ENCODE data around the gene ODAPH.

Gene ODAPH

GRCh38 chr4:75544870-75545269, 11.0 kb upstream of the ODAPH start:
- no peak for DNase-seq (ENCODE audit: low read depth in 2 of 2)

DNA sequence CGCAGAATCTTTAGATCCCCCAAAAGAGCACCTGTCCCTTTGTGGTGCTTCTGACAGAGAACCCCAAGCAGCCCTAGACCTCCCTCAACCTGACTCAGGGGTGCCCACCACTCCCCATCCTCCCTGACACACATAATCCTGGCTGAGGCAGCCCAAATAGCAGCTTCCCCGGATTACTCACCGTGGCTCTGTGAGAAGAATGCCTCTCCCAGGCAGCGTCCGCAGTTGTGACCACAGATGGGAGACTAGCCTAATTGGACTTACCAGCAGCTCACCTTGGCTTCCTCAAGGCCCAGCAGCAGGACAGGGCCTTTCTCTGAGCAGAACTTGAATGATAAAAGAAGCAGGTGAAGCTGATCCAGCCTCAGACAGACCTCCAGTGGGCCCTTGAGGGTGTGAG, 10.3 kb upstream of the ODAPH start:
- no peak for DNase-seq (ENCODE audit: low read depth in 2 of 2)

DNA sequence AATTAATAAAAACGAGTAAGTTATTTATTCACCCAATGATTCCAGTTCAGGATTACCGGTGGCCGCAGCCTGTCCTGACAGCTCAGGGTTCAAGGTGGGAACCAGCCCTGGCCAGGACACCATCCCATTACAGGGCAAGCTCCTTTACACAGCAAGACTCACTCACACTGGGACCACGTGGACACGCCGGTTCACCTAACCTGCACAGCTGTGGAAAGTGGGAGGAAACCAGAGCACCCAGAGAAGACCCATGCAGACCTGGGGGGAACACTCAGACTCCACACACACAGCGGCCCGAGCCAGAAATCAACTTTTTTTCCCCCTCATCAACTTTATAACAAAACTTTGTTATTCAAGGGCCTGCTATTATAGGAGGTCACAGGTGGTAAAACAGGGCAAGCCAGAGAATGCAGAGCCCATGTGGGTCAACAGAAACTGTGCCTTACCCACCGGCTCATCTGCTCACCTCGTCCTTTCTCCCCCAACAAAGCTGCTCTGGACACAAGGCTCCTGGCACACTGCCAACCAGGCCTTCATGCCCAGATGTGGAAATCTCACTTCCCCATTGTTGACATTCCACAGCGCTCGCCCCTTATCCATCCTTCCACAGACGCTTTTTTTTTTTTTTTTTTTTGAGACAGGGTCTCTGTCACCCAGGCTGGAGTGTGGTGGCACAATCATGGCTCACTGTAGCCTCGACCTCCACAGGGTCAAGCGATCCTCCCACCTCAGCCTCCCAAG, 8.0 kb upstream of the ODAPH start:
- no peak for DNase-seq (ENCODE audit: low read depth in 2 of 2)

- DNase-seq (ENCODE audit: low read depth in 2 of 2) = no peak
These were observed 6.8 kb upstream of the ODAPH start for GRCh38 chr4:75549019-75549418.

DNA sequence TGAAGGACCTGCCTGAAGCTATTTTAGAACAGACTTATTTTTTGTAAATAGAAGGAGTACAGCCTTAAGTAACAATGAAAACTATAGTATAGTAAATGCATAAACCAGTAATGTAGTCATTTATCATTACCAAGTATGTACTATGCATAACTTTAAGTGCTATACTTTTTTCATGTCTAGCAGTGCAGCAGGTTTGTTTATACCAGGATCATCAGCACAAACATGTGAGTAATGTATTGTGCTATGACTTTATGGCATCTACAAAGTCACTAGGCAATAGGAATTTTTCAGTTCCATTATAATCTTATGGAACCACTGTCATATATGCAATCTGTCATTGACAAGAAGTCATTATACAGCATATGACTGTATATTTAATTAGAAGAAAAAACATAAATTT, 3.4 kb upstream of the ODAPH start:
- DNase-seq (ENCODE audit: low read depth in 2 of 2) = no peak

GRCh38 chr4:75557696-75558095, 1.8 kb downstream of the ODAPH start:
- no peak for DNase-seq (ENCODE audit: low read depth in 2 of 2)

GRCh38 chr4:75561789-75562188, 5.9 kb downstream of the ODAPH start:
- DNase-seq (ENCODE audit: low read depth in 2 of 2) = no peak

DNA sequence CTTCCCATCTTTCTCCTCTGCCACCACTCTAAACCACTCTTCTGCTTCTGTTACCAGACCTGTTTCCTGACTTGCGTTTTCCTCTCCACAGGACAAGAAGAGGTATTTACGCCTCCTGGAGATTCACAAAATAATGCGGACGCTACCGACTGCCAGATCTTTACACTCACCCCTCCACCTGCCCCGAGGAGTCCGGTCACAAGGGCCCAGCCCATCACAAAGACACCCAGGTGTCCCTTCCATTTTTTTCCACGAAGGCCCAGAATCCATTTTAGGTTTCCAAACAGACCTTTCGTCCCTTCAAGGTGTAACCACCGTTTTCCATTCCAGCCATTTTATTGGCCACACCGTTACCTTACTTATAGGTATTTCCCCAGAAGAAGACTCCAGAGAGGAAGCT, 8.2 kb downstream of the ODAPH start:
- no peak for DNase-seq (ENCODE audit: low read depth in 2 of 2)

- DNase-seq (ENCODE audit: low read depth in 2 of 2) = no peak
These were observed 9.6 kb downstream of the ODAPH start for GRCh38 chr4:75565481-75565880.

DNA sequence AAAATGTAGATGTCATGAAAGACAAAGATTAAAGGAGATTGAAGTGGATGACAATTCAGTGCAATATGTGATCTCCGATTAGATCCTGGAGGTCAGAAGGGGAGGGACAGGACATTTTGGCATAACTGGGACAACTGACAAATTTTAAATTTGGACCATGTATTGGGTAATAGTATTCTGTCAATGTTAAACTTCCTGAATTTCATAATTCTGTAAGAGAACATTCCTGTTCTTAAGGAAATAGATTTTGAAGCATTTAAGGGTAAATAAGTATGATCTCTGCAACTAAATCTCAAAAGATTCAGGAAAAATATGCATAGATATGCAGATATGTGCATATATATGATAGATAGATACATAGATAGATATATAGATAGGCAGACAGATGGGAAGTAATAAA, 11.0 kb downstream of the ODAPH start:
- no peak for DNase-seq (ENCODE audit: low read depth in 2 of 2)

- no peak for DNase-seq (ENCODE audit: low read depth in 2 of 2)
These were observed 11.9 kb downstream of the ODAPH start for GRCh38 chr4:75567725-75568124.

DNA sequence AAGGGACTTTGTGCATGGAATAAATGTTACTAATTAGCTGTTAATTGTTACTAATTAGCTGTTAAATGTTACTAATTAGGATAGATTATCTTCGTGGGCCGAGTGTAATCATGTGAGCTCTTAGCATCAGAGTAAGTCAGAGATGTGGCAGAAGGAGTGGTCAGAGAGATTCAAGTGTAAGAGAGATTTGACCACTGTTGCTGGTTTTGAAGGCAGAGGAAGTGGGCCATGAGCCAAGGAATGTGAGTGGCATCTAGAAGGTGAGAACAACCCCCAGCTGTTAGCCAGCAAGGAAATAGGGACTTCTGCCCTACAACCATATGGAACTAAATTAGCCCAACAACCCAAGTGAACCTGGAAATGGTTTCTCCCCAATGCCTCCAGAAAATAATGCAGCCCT, 28.2 kb downstream of the ODAPH start:
- DNase-seq (ENCODE audit: low read depth in 2 of 2) = no peak

DNA sequence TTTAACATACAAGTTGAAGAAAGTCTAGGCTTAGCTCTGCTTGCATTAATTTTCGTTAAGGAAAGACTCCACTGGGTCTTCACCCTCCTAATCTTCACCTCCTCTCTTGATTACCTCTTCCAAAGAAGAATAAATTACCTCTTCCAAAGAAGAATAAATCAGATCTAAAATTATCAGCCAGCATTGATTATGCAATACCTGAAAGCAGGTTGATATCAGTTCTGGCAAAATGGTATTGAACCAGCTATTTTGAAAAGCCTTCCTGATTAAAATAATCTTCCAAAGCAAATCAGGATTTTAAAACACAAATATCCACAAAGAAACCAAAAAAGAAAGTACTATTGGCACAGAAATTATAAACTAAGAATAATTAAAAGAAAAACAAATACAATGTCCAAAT, 37.5 kb downstream of the ODAPH start:
- DNase-seq (ENCODE audit: low read depth in 2 of 2) = no peak

DNA sequence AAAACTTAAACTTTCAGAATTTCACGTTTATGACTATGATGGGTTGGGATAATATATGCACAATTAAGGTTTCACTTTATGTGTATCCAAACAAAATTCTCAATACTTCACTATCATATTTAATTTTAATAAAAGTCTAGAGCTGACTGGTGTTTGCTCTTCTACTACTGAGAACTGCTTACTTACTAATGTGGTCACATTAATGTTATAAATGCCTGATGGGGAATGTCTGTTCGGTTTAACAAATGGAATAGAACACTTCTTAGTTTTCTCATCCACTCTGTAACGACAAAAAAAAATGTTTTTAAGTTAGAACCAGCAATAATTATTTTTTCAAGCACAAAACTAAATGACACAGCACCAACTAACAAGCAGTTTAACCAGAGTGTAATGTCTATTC, 40.2 kb downstream of the ODAPH start:
- no peak for DNase-seq (ENCODE audit: low read depth in 2 of 2)

- DNase-seq (ENCODE audit: low read depth in 2 of 2) = no peak
These were observed 42.5 kb downstream of the ODAPH start for GRCh38 chr4:75598390-75598789.

DNA sequence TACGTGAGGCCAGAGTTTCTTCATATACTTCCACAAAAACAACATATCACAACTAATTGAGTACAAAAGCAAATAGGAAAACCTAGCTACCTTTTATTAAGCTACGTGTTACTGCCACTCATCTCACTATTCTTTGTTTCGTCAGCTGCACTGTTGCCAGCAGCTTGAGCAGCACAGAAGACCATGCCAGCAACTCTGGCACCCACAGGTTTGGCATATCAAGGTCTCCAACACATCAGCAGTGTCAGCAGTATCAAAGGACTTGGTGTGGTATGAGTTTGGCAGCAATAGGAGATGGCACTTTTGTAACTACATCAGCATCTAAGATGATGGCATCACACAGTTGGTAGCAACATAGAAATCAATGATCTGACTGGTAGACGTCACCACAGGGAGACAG, 43.8 kb downstream of the ODAPH start:
- DNase-seq (ENCODE audit: low read depth in 2 of 2) = no peak

DNA sequence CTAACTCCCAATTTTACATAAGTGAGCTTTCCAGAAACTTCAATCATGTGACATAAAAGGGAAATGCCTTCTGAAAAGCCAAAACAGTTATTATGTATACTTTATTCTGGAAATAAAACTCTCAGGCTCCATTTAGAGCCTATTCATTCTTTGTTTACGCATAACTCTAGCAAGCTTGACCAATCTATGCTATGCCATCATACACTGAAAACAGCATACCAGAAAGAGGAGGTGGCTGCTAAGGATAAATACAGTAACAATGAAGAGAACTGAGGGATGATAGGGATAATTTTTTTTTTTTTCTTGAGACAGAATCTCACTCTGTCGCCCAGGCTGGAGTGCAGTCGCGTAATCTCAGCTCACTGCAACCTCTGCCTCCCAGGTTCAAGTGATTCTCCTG, 50.1 kb downstream of the ODAPH start:
- no peak for DNase-seq (ENCODE audit: low read depth in 2 of 2)

DNA sequence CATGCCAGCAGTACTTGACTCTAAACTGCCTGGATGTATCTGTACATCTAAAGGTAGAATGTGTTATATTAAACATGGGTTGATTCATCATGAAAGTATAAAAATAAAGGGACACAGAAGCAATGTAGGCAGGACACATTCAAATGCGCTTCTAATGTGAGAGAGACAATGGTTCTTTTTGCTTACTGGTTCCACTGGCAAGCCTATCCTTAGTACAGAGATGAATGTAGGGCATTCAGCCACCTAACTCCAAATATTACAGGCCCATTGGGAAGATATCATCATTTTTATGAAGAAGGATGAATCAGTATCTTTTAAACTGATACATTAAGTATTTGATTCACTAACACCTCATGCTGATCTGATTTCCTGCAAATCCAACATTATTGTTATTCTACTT, 56.4 kb downstream of the ODAPH start:
- DNase-seq (ENCODE audit: low read depth in 2 of 2) = no peak
